A673 (cell line): Measurements from ENCODE around the gene LNPEP. TPM values are rescaled to one million over a fixed set of nuclear protein-coding genes. Genes with fewer than 3 reads are reported as not detected.

Experiments
- BruUV-seq: library from RNA; stranded (reverse); fragments of 400-500 nt; replicated peaks from 2 replicates; lab custom pipeline; 2021; lab: Mats Ljungman, UMichigan
- CTCF ChIA-PET: fragments of 300-600 bp; sonication (Branson Sonifier 250); formaldehyde crosslinking; loops from one replicate; lab custom pipeline; 2022; ENCODE audit warnings: antibody characterized with exemption; lab: Charles Lee
- POLR2A ChIA-PET: fragments of 300-600 bp; sonication (Branson Sonifier 250); formaldehyde crosslinking; loops from one replicate; lab custom pipeline; 2022; ENCODE audit warnings: antibody characterized with exemption; ENCODE audit not compliant: low non-redundant PET; lab: Charles Lee
- DNase-seq: peaks from one replicate; pipeline ENCODE4 v3.0.0-alpha.2; 2015; ENCODE audit warnings: low spot score
- H3K27ac ChIP-seq: fragments of 200-600 bp; sonication (generic); 2 replicates; pipeline ENCODE4 v1.5.1; 2016; ENCODE audit warnings: mixed run types, low read depth, mild to moderate bottlenecking, mixed read lengths, antibody characterized with exemption, low read length; ENCODE audit not compliant: poor library complexity, severe bottlenecking
- H3K27me3 ChIP-seq: fragments of 200-600 bp; sonication (generic); replicated peaks from 2 replicates; pipeline ENCODE4 v1.6.1; 2017; ENCODE audit warnings: mixed run types, low read depth, mild to moderate bottlenecking, mixed read lengths, antibody characterized with exemption, low read length; ENCODE audit not compliant: insufficient read depth, poor library complexity
- H3K36me3 ChIP-seq: fragments of 200-600 bp; sonication (generic); 2 replicates; pipeline ENCODE4 v1.6.1; 2016; ENCODE audit warnings: mixed run types, mild to moderate bottlenecking, mixed read lengths, antibody characterized with exemption, low read length; ENCODE audit not compliant: insufficient read depth, poor library complexity, severe bottlenecking
- H3K4me1 ChIP-seq: fragments of 200-600 bp; sonication (generic); 2 replicates; pipeline ENCODE4 v1.6.1; 2017; ENCODE audit warnings: mixed run types, mild to moderate bottlenecking, mixed read lengths, antibody characterized with exemption, low read length; ENCODE audit not compliant: insufficient read depth, poor library complexity, severe bottlenecking
- H3K4me3 ChIP-seq: fragments of 200-600 bp; sonication (generic); 2 replicates; pipeline ENCODE4 v1.5.1; 2016; ENCODE audit warnings: low read depth, mixed run types, mild to moderate bottlenecking, mixed read lengths, low read length; ENCODE audit not compliant: poor library complexity, severe bottlenecking
- H3K9me3 ChIP-seq: fragments of 200-600 bp; sonication (generic); 2 replicates; pipeline ENCODE4 v1.6.1; 2016; ENCODE audit warnings: mixed run types, low read depth, mild to moderate bottlenecking, mixed read lengths, antibody characterized with exemption, low read length; ENCODE audit not compliant: poor library complexity, severe bottlenecking
- EZH2 ChIP-seq: fragments of 200-600 bp; sonication (generic); IDR thresholded peaks from 2 replicates; pipeline ENCODE4 v1.6.1; 2017; ENCODE audit warnings: borderline replicate concordance, low read depth, mild to moderate bottlenecking, mixed read lengths, antibody characterized with exemption, low read length; ENCODE audit not compliant: poor library complexity, severe bottlenecking
- intact Hi-C: fragments of 100-400 bp; cut with micrococcal nuclease; formaldehyde crosslinking; loops from one replicate; pipeline ENCODE4 v1.10.0; 2022; ENCODE audit not compliant: unreplicated experiment
- total RNA-seq: library from RNA; stranded (reverse); gene quantifications from 2 replicates; pipeline ENCODE4 v1.2.3, GENCODE V29; 2021
- TF ChIP-seq, protein P1 (sequence below): fragments of 300-800, 200-600 bp; sonication (generic); conservative IDR thresholded peaks from 2 replicates; pipeline ENCODE4 v1.5.1; 2017; ENCODE audit warnings: low read depth, mild to moderate bottlenecking, antibody characterized with exemption, low read length, moderate library complexity, mixed read lengths

The LNPEP gene
- total RNA-seq, 1 experiment from 2014 or later, result 10.3 TPM

DNA sequence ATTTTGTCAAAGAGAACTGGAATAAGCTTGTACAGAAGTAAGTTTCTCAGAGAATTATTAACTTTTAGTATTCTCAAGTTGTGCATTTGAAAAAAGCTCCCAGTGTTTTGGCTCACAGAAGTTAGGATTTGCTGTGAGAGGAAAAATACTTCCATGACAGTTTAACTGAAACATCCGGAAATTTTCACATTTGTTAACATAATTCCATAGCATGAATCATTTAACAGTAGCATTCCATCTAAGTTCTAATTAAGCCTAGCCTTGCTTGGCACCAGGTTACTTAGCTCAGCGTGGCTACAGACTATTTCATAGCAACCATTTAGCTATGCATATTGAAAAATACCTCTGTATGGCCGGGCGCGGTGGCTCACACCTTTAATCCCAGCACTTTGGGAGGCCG lies 90.8 kb downstream of the LNPEP start:
- intact Hi-C loops, result no loop called here
- Histone ChIP-seq H3K4me1 (no peaks in the 10 kb centered on the region), H3K27me3 (no peaks in the 10 kb centered on the region), H3K4me3 (no peak overlapping the region), H3K9me3 (no peaks in the 10 kb centered on the region), H3K36me3 (no peaks in the 10 kb centered on the region), H3K27ac (no peak overlapping the region)
- no peak for TF ChIP-seq EZH2
- TF ChIP-seq, protein P1, sequence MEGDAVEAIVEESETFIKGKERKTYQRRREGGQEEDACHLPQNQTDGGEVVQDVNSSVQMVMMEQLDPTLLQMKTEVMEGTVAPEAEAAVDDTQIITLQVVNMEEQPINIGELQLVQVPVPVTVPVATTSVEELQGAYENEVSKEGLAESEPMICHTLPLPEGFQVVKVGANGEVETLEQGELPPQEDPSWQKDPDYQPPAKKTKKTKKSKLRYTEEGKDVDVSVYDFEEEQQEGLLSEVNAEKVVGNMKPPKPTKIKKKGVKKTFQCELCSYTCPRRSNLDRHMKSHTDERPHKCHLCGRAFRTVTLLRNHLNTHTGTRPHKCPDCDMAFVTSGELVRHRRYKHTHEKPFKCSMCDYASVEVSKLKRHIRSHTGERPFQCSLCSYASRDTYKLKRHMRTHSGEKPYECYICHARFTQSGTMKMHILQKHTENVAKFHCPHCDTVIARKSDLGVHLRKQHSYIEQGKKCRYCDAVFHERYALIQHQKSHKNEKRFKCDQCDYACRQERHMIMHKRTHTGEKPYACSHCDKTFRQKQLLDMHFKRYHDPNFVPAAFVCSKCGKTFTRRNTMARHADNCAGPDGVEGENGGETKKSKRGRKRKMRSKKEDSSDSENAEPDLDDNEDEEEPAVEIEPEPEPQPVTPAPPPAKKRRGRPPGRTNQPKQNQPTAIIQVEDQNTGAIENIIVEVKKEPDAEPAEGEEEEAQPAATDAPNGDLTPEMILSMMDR, result no peak
- ChIA-PET CTCF (no interaction called here), POLR2A (no interaction called here)
- no TSS peak for BruUV-seq
- DNase-seq, result no peak

DNA sequence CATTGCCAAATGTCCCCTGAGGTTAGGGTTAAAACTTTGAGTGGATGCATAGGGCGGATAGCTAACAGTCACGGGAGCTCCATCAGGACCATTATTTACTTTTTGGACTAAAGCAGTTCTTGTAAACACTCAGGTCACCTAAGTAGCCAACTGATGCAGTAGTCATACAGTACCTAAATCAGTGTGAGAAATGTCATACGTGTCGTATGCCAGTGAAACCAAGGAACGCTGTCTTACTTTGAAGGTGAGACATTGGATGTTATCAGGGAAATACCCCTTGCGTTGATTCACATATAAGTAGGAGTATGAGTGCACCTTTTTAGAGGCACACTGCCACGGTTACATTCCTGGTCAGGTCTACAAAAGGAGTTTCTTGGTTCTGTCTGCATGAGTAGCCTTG lies 101.9 kb downstream of the LNPEP start:
- Histone ChIP-seq H3K9me3 (no peaks in the 10 kb centered on the region), H3K36me3 (no peaks in the 10 kb centered on the region), H3K27ac (no peak overlapping the region), H3K4me1 (no peaks in the 10 kb centered on the region), H3K27me3 (no peaks in the 10 kb centered on the region), H3K4me3 (no peak overlapping the region)
- ChIA-PET POLR2A (no interaction called here), CTCF (no interaction called here)
- BruUV-seq, result no TSS peak
- TF ChIP-seq EZH2, result no peak
- TF ChIP-seq, protein P1, result no peak
- intact Hi-C loops, result no loop called here
- DNase-seq, result no peak

DNA sequence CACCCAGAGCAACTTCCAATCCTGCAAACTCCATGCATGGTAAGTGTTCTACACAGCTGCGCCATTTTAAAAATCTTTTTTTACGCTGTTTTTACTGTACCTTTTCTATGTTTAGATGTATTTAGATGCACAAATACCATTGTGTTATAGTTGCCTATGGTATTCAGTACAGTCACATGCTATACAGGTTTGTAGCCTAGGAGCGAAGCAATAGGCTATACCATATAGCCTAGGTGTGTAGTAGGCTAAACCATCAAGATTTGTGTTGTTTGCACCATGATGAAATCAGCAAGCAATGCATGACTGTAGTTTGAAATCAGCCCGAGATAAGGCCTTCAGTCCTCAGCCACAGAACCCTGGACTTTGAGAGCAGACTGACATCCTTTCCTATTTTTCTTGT lies 105.4 kb downstream of the LNPEP start:
- Histone ChIP-seq H3K4me3 (no peak overlapping the region), H3K27me3 (no peaks in the 10 kb centered on the region), H3K9me3 (no peaks in the 10 kb centered on the region), H3K27ac (no peak overlapping the region), H3K36me3 (no peaks in the 10 kb centered on the region), H3K4me1 (no peaks in the 10 kb centered on the region)
- intact Hi-C loops, result no loop called here
- no peak for DNase-seq
- no TSS peak for BruUV-seq
- ChIA-PET POLR2A (no interaction called here), CTCF (no interaction called here)
- TF ChIP-seq EZH2, result no peak

DNA sequence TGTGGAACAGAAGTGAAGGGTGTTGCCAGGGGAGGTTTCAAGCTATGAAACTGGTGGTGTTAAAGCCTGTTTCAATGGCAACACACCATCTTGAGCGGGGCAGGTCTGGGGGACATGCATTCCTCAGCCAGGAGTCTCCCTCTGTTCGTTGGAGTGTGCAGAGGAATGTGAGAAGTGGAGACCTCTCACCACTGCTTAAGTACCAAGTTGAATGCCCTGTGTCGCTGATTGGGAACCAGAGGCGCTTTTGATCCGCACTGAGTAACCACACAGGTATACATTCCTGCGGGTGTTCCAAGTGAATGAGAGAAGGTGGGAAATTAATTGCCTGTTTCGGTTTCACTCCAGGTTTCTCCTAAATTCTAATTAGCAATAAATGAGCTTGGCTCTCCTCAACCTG lies 107.1 kb downstream of the LNPEP start:
- no peaks in the 10 kb centered on the region for H3K4me1 ChIP-seq
- ChIA-PET POLR2A (interaction anchor here (0.7 kb wide), 1 partner anchor 1443 kb away, joined by 24 read pairs; no protein-coding TSS in a partner anchor), CTCF (no interaction called here)
- H3K36me3 ChIP-seq, result no peaks in the 10 kb centered on the region
- no peaks in the 10 kb centered on the region for H3K27me3 ChIP-seq
- H3K9me3 ChIP-seq, result no peaks in the 10 kb centered on the region
- no peak overlapping the region for H3K27ac ChIP-seq
- no peak for DNase-seq
- no TSS peak for BruUV-seq
- no peak overlapping the region for H3K4me3 ChIP-seq
- intact Hi-C loops, result no loop called here
- TF ChIP-seq EZH2, result no peak
- TF ChIP-seq, protein P1, result no peak
